HG02840 (cell line): ENCODE data around the gene DOK3.

ENCODE experiments used
- ATAC-seq: cut with Tn5 transposase; IDR thresholded peaks from one replicate; pipeline ENCODE4 v1.9.1; 2021; ENCODE audit warnings: mild to moderate bottlenecking, moderate library complexity, moderate number of reproducible peaks; ENCODE audit not compliant: unreplicated experiment, low FRiP score

DOK3 gene

GRCh38 chr5:177484902-177485549, 24.6 kb downstream of the DOK3 start:
- ATAC-seq = no peak

GRCh38 chr5:177483994-177484901, 25.4 kb downstream of the DOK3 start:
- ATAC-seq = no peak

GRCh38 chr5:177483042-177483441, 26.6 kb downstream of the DOK3 start:
- no peak for ATAC-seq

- no peak for ATAC-seq
These were observed 27.2 kb downstream of the DOK3 start for GRCh38 chr5:177482359-177482795.

- no peak for ATAC-seq
These were observed 29.9 kb downstream of the DOK3 start for GRCh38 chr5:177479774-177480173.

- no peak for ATAC-seq
These were observed 30.6 kb downstream of the DOK3 start for GRCh38 chr5:177478711-177479646.

- no peak for ATAC-seq
These were observed 31.7 kb downstream of the DOK3 start for GRCh38 chr5:177477701-177478477.

- no peak for ATAC-seq
These were observed 32.9 kb downstream of the DOK3 start for GRCh38 chr5:177476531-177477233.

GRCh38 chr5:177475563-177476427, 33.8 kb downstream of the DOK3 start:
- ATAC-seq = no peak

- ATAC-seq = no peak
These were observed 34.6 kb downstream of the DOK3 start for GRCh38 chr5:177474846-177475562.

- ATAC-seq = no peak
These were observed 35.6 kb downstream of the DOK3 start for GRCh38 chr5:177474002-177474476.

GRCh38 chr5:177473443-177474001, 36.1 kb downstream of the DOK3 start, which contains the start of gene DBN1:
Gene DBN1, minus strand, starts transcription at chr5:177473634. Its CDS starts 113 bp downstream, at chr5:177473521.
- no peak for ATAC-seq

GRCh38 chr5:177472460-177473442, 36.9 kb downstream of the DOK3 start:
- ATAC-seq = no peak

GRCh38 chr5:177471610-177472356, 37.8 kb downstream of the DOK3 start:
- ATAC-seq = no peak
